Spleen (tissue), 11 donors: Measurements from ENCODE around the gene ARL15. TPM values are rescaled to one million over a fixed set of nuclear protein-coding genes. Genes with fewer than 3 reads are reported as not detected.

Experiments used
- DNase-seq: peaks from one replicate; pipeline ENCODE4 v3.0.0-alpha.2; 2020
- H3K27ac ChIP-seq, 8 donors: fragments of 200-600 bp; sonication (generic) in 7 of 8; 1 replicate in 4 of 8; 2 replicates in 4 of 8; pipeline versions ENCODE4 v1.5.0 to v1.8.0; 2016 to 2021; ENCODE audit warnings: inconsistent platforms in 4 of 8, mild to moderate bottlenecking in 4 of 8, moderate library complexity in 1 of 8
- H3K27me3 ChIP-seq, 7 donors: fragments of 200-600 bp; sonication (generic) in 6 of 7; replicated peaks in 1 of 7; 1 replicate in 4 of 7; 2 replicates in 3 of 7; pipeline versions ENCODE4 v1.5.0 to v1.8.0; 2016 to 2021; ENCODE audit warnings: inconsistent platforms in 3 of 7, mild to moderate bottlenecking in 1 of 7
- H3K36me3 ChIP-seq, 6 donors: fragments of 200-600 bp; sonication (generic) in 5 of 6; 1 replicate in 4 of 6; 2 replicates in 2 of 6; pipeline versions ENCODE4 v1.5.0 to v1.8.0; 2016 to 2021; ENCODE audit warnings: inconsistent platforms in 2 of 6
- H3K4me1 ChIP-seq, 6 donors: fragments of 200-600 bp; sonication (generic) in 5 of 6; 1 replicate in 3 of 6; 2 replicates in 3 of 6; pipeline versions ENCODE4 v1.5.0 to v1.8.0; 2016 to 2021; ENCODE audit warnings: inconsistent platforms in 3 of 6
- H3K4me3 ChIP-seq, 8 donors: fragments of 200-600 bp; sonication (generic) in 7 of 8; 1 replicate in 4 of 8; 2 replicates in 4 of 8; pipeline versions ENCODE4 v1.5.0 to v1.8.0; 2016 to 2021; ENCODE audit warnings: inconsistent platforms in 4 of 8, mild to moderate bottlenecking in 4 of 8, moderate library complexity in 2 of 8
- H3K9me3 ChIP-seq, 8 donors: fragments of 200-600 bp; sonication (generic) in 7 of 8; 1 replicate in 4 of 8; 2 replicates in 4 of 8; pipeline versions ENCODE4 v1.5.0 to v1.8.0; 2016 to 2021; ENCODE audit warnings: inconsistent platforms in 4 of 8
- CTCF ChIP-seq, 11 experiments: fragments of 200-600 bp in 7 of 11; fragments of 450-650 bp in 4 of 11; sonication (generic) in 4 of 11; IDR thresholded peaks in 8 of 11; conservative IDR thresholded peaks in 3 of 11; 1 replicate in 7 of 11; 2 replicates in 4 of 11; pipeline versions ENCODE4 v1.4.0 to v1.8.0; 2016 to 2021; ENCODE audit warnings: antibody characterized with exemption in 11 of 11, inconsistent platforms in 4 of 11, mild to moderate bottlenecking in 1 of 11
- POLR2A ChIP-seq, 3 donors: fragments of 450-650 bp; IDR thresholded peaks; one replicate each; pipeline ENCODE4 v1.5.1; 2017; ENCODE audit warnings: antibody characterized with exemption in 3 of 3, mild to moderate bottlenecking in 1 of 3
- POLR2AphosphoS5 ChIP-seq, 3 donors: sonication (generic); formaldehyde crosslinking; IDR thresholded peaks; one replicate each; pipeline ENCODE4 v1.5.1; 2017; ENCODE audit warnings: antibody characterized with exemption in 3 of 3
- WGBS, 5 donors: extraction: QIAGEN DNeasy Blood & Tissue Kit in 3 of 5; methylation state at CpG; one replicate each; pipeline versions ENCODE4 v1.1.5 to v1.1.7; 2013 to 2018; 5-methylcytosine and 5-hydroxymethylcytosine counted together
- intact Hi-C: fragments of 100-400 bp; cut with DNase I; formaldehyde crosslinking; loops from one replicate; pipeline ENCODE4 v1.15.0; 2023; ENCODE audit warnings: low total_unique reads
- polyA plus RNA-seq, 3 donors: library from polyadenylated mRNA; stranded (reverse); fragments of 200-250 nt; gene quantifications; one replicate each; pipeline ENCODE4 v1.2.1, GENCODE V29; 2013
- total RNA-seq, 7 donors: library from RNA; depleted of rRNA in 3 of 7; stranded (reverse); fragments of >200 nt in 3 of 7; fragmentation: NEBNext Ultra II Directional in 4 of 7; extraction: Animal tissue kit (Norgen Biotek cat#: 25700) in 4 of 7; gene quantifications; one replicate each; pipeline versions ENCODE4 v1.1.0 to v1.2.1, GENCODE V29; 2016 to 2021
- donor health status: healthy with polysubstance abuse.
- donor health status: DM: no; HTN: no; CAD: no; lungs with moderate emphysema.
- donor health status: DM: no; HTN: no; CAD: no.
- donor health status: Bipolar disorder and iron deficiency.
- donor health status: healthy.
- donor health status: DM: no; HTN: no; CAD: no.
- donor health status: DM: yes; HTN: yes; CAD: no.

ARL15 gene
- total and polyA plus RNA-seq, 10 donors, result 6.3 to 70.2 (median 37.1) TPM

- H3K27me3 ChIP-seq, result no peaks in the 10 kb centered on the region
- WGBS, 5 donors, result 94 to 98% (median 96%) methylated on average over 7 of the region's 7 CpGs
- no peaks in the 10 kb centered on the region for H3K4me1 ChIP-seq
- intact Hi-C loops, result no loop called here
- no peak overlapping the region for H3K27ac ChIP-seq
- TF ChIP-seq CTCF (IDR thresholded peaks at IDR 0.05 in 8 of 11, conservative IDR thresholded peaks at IDR 0.05 in 3 of 11) (no peak), POLR2A (IDR thresholded peaks at IDR 0.05) (no peak), POLR2AphosphoS5 (IDR thresholded peaks at IDR 0.05) (no peak)
- no peak for DNase-seq
- peaks cover 0 to 10% (median 0%) of the 10 kb centered on the region in 6 donors for H3K36me3 ChIP-seq
- no peak overlapping the region for H3K4me3 ChIP-seq
- H3K9me3 ChIP-seq, result no peaks in the 10 kb centered on the region
Observed at GRCh38 chr5:53890490-53890889, 419.9 kb downstream of the ARL15 start.

- no peaks in the 10 kb centered on the region for H3K27me3 ChIP-seq
- H3K36me3 ChIP-seq, result peaks cover 0 to 10% (median 0%) of the 10 kb centered on the region in 6 donors
- H3K27ac ChIP-seq, result no peak overlapping the region
- 81 to 86% (median 85%) methylated on average over 2 of the region's 2 CpGs for WGBS, 5 donors
- H3K4me3 ChIP-seq, result no peak overlapping the region
- H3K4me1 ChIP-seq, result no peaks in the 10 kb centered on the region
- DNase-seq, result no peak
- no peaks in the 10 kb centered on the region for H3K9me3 ChIP-seq
- TF ChIP-seq POLR2A (IDR thresholded peaks at IDR 0.05) (no peak), CTCF (IDR thresholded peaks at IDR 0.05 in 8 of 11, conservative IDR thresholded peaks at IDR 0.05 in 3 of 11) (no peak), POLR2AphosphoS5 (IDR thresholded peaks at IDR 0.05) (no peak)
- intact Hi-C loops, result no loop called here
Observed at GRCh38 chr5:53884844-53885243, 425.5 kb downstream of the ARL15 start.

GRCh38 chr5:53884417-53884816 is 426.0 kb downstream of the ARL15 start:
- TF ChIP-seq POLR2A (IDR thresholded peaks at IDR 0.05) (no peak), CTCF (IDR thresholded peaks at IDR 0.05 in 8 of 11, conservative IDR thresholded peaks at IDR 0.05 in 3 of 11) (no peak), POLR2AphosphoS5 (IDR thresholded peaks at IDR 0.05) (no peak)
- Histone ChIP-seq H3K4me1 (no peaks in the 10 kb centered on the region), H3K27ac (no peak overlapping the region), H3K9me3 (no peaks in the 10 kb centered on the region), H3K36me3 (peaks cover 0 to 10% (median 0%) of the 10 kb centered on the region in 6 donors), H3K27me3 (no peaks in the 10 kb centered on the region), H3K4me3 (no peak overlapping the region)
- DNase-seq, result no peak
- intact Hi-C loops, result no loop called here
- 51 to 65% (median 56%) methylated on average over 14 of the region's 14 CpGs for WGBS, 5 donors

GRCh38 chr5:53882676-53883031 is 427.7 kb downstream of the ARL15 start:
- no peaks in the 10 kb centered on the region for H3K4me1 ChIP-seq
- no peak for DNase-seq
- H3K27ac ChIP-seq, result no peak overlapping the region
- intact Hi-C loops, result no loop called here
- peaks cover 0 to 10% (median 0%) of the 10 kb centered on the region in 6 donors for H3K36me3 ChIP-seq
- TF ChIP-seq CTCF (IDR thresholded peaks at IDR 0.05 in 8 of 11, conservative IDR thresholded peaks at IDR 0.05 in 3 of 11) (no peak), POLR2AphosphoS5 (IDR thresholded peaks at IDR 0.05) (no peak), POLR2A (IDR thresholded peaks at IDR 0.05) (no peak)
- no peak overlapping the region for H3K4me3 ChIP-seq
- H3K9me3 ChIP-seq, result no peaks in the 10 kb centered on the region
- H3K27me3 ChIP-seq, result no peaks in the 10 kb centered on the region
